GM11168 (cell line): Measurements from ENCODE around the gene TMCC2.
"Not testable (repeated sequence)": the region's sequence is repeated elsewhere in the genome, so short reads cannot be mapped to it uniquely, and the experiment has no call there.

Source experiments
- in situ Hi-C: fragments of 300-500 bp; cut with MboI; formaldehyde crosslinking; loops from one replicate; pipeline ENCODE4 v1.12.0; 2022; ENCODE audit warnings: low sequenced_read_pairs; ENCODE audit not compliant: unreplicated experiment

The TMCC2 gene

DNA sequence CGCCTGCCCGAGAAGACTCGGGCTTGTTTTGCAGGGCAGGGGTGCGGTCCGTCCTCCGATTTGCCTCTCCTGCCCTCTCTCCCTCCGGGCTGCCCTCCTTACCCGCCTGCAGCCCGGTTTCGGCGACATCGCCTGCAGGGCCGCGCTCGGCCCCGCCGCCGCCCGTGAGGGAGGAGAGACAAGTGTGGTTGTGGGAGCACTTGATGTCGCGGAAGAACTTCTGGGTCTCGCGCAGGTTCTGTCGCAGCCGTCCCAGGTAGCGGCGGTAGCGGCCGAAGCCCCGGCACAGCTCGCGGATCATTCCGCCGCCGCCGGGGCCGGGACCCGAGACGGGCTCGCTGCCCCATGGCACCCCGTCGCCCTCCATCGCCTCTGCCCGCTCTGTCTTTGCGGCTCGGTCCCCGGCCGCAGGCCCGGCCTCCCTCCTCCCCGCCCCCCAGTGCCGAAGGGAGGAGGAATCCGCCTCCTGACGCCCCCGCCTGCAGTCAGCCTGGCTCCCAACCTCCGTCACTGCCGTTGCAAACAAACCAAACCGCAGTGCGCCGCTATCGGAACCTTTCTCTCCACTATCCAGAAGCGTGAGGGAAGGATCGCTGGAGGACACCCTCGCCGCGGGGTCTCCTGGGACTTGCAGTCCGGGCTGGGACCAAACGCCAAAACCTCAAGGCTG lies 16.4 kb upstream of the TMCC2 start, which contains the start of gene DSTYK:
Gene DSTYK, minus strand, starts transcription at position 534 of the 670 bp plus-strand sequence. Its CDS starts 167 bp downstream, at position 367.
- in situ Hi-C loops: no loop called here

DNA sequence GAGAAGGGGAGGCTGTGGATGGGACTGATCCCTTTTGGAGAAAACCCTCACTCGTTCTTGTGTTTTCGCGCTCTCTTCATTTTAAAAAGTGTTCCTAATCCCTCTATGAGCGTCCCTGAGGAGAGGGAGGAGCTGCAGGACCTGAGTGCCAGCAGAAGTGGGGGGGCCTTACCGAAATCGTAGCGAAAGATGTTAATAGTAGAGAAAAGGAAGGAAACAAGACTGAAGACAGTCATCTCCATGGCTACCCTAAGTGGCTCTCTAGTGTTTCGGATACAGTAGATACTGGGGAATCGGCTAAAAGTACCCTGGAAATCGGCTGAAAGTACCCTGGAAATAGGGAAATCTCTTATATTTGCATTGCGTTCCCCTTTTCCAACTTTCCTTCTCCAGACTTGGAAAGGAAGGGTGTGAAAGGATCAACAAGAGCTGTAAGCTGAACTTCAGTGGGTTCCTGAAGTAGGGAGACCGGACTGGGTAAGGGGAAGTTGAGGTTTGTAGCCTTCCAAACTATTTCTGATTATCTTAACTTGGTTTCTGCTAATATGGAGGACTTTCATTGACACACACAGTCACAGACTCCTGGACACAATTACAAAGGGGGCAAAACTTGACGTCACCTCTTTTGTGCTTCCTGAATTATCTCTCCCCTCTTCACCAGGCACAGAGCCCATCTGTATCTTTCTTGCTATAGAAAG lies 15.8 kb upstream of the TMCC2 start:
- in situ Hi-C loops: no loop called here

DNA sequence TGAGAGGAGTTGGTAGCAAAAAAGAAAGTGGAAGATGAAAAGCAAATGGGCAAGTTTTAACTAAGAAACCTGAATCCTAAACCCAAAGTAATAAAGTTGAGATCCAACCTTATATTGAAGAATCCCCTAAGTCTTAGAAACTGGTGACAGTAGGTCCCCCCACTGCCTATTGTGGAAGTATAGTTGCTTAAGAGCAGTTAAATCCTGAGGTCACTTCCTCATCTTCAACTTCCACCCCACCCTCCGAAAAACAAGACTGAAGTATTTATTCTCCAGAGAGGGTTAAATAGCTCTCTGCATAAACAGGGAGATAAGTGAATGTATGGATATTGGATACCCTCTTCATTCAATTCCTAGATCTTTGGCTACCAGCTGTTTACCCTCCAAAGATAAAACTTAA lies 13.0 kb upstream of the TMCC2 start:
- in situ Hi-C loops: no loop called here

DNA sequence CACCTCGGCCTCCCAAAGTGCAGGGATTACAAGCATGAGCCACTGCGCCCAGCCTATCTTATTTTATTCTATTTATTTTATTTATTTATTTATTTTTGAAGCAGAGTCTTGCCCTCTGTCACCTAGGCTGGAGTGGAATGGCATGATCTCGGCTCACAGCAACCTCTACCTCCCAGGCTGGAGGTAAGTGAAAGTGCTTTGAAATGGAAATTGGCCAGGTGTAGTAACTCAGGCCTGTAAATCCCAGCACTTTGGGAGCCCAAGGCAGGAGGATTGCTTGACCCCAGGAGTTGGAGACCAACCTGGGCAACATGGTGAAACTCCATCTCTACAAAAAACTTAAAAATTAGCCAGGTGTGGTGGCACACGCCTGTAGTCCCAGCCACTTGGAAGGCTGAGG lies 11.2 kb upstream of the TMCC2 start:
- in situ Hi-C loops: no loop called here

DNA sequence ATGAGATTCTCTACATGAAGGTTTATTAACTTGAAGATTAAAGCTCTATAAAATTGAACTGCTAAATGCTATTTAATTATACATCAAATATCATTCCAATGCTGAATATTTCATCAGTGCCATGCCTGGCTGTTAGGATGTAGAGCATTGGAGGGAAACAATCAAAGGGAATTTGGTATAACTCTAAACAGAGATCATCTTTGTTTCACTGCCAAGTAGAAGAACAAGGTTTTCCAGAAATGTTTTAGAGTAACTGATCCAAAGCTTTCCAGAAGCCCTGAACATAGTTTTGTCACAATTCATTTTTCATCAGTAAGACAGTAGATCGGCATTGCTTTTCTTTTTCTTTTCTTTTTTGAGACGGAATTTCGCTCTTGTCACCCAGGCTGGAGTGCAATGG lies 10.3 kb upstream of the TMCC2 start:
- in situ Hi-C loops: no loop called here

DNA sequence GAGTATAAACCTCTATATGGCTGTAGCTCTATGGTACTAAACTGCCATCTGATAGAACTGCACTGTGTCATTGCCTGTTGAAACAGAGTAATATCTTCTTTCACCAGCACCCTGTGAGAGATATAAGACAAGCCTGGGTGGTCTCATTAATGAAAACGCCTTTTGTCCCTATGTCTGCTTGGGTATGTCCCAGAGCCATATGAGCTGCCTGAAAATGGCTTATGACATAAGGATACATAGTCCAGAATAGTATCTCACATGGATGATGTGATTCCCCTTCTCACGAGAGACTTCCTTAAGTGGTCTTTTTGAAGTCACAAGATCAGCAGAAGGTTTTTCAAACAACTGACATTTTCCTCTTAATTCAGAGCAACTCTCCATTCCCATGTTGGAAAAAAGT lies 7.3 kb upstream of the TMCC2 start:
- in situ Hi-C loops: no loop called here

DNA sequence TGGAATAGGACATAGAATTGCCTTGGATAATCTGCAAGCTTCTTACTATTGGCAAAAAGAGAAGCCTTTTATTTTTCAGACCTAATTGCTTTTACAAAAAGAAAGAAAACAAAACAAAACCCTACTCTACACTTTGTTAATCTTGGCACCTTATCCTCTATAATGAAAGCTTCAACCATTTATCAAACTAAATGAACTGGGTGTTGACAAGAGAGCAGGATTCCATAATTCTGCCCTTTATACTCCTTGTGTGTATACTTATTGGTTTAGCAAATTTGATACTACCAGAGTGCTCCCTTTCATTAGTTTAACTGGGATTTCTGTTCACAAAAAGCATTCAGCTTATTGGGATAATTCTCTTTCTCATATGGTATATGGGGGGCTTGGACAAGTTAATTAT lies 3.0 kb upstream of the TMCC2 start:
- in situ Hi-C loops: no loop called here

DNA sequence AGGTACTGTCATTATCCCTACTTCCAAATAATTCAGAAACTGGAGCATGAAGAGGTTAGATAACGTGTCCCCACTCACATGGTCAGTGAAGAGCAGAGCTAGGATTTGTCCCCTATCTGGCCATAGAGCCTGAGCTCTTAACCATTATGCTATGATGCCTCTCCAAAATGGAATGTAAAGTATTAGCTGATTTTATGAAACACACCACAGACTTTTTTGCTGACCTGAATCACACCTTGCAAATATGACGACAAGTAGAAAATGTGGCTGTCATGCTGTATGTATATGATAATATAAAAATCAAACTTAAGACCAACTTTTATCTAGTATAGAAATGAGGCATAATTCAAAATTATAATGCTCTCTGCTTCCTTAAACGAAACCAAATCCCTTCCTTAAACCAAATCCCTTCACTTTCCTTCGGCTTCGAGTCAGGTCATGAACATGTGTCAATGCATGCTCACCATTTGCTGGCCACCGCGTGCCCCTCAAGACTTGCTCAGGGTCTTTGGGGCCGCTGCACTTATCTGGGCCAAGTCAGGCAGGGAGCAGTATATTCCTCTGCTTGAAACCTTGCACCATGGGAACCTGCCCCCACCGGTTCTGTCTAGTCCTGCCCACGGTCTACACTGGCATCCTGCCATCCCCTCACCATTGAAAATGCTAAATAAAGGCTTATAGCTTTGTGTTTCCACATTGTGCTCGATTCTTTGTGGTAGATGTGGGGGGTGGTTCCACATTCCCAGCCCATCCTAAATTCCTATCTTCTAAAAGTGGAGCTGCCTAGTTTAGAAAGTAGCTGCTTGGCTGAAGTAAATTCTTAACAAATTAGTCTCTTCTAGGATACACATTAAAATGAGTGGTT lies 1.6 kb upstream of the TMCC2 start:
- in situ Hi-C loops: no loop called here

DNA sequence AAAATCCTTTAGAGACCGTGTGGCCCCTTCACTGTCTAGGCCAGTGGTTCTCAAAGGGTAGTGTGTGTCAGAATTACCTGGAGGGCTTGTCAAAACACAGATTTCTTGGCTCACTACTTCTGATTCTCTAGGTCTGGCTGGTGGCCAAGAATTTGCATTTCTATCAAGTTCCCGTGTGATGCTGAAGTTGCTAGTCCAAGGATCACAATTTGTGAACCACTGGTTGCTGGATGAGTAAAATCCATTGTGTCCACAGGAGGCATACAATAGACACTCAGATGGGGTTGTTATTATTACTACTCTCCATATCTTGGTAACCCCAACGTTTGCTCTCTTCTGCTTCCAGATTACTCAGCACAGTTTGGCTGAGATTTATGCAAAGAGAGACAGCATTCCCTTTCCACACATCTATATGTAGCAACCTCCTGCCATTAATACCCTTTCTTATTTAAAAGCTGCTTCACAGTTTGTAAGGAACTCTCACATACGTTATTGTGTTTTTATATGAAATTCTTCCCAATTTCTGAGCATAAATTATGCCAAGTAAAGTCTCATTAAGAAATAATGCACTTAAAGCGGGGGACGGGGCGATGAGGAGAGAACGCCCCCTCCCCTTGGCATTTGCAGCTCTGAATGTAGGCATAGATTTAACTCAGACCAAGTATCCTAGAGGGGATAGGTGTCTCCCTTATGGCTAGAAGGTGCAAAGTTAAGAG lies 720 bp upstream of the TMCC2 start:
- in situ Hi-C loops: no loop called here

DNA sequence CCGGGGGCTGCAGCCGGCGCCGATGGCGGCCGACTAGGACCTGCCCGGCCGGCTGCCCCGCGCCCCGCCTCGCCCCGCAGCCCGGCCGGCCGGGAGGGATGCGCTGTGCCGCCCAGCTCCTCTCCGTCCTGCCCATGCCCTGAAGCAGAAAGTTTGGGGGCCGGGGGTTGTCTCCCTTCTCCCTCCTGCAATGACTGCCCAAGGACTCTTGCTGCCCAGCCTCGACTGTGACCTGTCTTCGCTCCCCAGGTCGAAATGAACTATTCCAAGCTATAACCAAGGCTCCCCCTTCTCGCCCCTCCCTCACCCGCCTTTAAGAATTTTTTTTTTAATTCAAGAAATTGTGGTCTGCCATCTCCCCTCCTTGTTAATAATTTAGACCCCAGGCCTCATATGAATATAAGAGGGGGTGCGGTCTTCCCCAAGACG lies 361 bp downstream of the TMCC2 start:
- in situ Hi-C loops: no loop called here

DNA sequence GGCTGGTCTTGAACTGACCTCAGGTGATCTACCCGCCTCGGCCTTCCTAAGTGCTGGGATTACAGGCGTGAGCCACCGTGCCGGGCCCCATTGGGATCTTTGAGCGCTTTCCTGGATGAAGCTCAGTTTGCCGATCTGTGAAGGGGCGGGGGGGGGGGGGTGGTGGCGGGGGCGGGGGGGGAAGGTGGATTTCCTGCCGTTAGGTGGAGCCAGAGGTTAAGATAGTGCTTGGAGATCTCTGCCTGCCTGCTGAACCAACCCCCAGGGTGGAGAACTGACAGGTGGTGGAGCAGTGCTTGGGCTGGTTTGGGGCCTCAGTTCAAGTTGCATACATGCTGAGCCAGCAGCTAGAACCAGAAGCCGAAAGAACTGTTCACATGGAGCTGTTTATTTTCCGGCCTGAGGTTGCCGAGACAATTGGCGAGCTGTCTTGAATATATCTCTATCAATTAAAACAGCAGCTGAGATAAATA lies 1.7 kb downstream of the TMCC2 start:
- in situ Hi-C loops: no loop called here

DNA sequence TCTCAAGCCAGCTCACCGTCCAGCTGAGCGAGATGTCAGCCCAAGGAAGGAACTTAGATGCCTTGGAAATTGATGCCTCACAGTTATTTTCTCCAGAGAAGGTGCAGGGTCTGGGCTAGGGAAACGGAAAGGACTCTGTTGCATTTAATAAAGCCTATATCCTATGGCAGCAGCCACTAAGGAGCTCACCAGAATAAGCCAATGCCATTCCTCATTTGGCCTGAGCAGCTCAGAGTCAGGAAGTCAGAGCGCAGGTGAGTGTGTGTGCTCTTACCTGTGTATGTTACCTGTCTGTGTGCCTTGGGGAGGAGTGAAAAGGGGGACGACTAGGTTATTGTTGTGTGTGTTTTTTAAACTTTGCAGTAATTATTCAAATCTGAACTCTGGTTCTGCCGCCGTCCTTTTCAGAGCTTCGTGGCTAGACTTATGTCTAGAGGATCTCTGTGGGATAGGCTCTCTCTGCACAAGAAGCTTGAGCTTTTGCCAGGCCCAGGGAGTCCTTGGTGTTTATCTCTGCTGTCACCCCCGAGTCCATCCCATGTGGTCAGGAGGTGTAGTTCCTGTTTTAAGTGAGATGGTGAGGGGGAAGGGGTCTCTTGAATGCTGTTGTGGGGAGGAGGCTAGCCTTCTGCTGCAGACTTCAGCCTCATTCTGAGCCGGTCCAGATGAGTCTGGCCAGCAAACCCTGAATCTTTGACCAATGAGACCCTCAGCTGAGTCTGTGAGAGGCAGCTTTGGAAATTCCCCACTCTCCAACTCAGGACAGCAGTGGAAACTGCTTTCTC lies 2.4 kb downstream of the TMCC2 start:
- in situ Hi-C loops: no loop called here

DNA sequence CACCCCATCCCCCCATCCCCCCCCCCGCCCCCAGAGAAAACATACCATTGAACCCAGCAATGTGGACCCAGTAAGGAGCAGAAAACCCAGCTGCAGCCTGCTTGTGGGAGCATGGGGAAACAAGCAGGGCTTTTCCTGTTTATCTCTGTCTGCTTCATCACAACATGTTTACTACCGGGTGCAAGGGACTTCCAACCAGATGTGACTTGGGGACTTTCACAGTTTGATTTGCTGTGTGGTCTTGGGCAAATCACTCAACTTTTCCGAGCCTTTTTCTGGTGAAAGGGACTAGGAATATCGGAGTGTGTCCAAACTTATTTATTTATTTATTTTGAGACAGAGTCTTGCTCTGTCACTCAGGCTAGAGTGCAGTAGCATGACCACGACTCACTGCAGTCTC lies 3.2 kb downstream of the TMCC2 start:
- in situ Hi-C loops: no loop called here

DNA sequence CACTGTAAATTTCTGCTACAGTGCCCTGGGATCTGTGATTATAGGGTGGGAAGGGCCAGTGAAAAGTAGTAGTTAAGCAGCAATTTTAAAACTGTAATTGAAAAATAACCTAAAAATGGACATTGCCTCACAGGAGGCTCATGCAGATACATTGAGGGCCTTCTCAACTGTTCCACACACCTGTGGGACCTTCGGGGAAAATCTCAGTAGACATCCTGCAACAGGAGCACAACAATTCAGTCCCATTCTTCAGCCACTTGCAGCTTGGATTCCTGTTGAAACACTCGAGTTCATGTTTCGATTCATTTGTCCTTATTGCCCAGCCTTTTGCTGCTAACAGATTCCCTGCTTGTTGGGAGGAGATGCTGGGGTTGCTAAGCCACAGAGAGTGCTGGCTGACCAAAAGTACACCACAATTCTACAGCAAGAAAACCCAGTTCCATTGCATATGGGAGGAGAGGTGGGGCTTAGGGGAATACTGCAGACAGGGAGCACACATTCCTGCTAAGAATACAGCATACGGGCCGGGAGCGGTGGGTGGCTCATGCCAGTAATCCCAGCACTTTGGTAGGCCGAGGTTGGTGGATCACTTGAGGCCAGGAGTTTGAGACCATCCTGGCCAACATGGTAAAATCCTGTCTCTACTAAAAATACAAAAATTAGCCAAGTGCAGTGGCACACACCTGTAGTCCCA lies 4.5 kb downstream of the TMCC2 start:
- in situ Hi-C loops: no loop called here

DNA sequence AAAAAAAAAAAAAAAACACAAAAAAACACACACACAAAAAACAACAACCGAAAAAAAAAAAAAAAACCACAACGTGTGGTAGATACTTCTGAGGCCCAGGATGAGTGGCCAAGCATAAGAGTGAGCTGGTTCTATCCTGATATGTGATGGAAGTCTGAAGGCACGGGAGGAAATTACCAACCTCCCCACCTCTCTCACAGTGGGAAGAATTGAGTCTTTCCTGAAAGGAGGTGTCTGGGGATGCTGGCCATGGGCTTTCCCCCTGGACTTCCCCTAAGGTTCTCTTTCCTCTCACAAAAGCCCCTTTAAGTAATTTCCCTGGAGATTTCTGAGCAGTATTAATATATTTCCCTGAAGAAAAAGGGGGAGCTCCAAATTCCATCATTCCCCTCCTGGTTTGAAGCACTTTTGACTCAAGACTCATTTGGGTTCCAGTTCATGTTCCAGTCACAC lies 5.2 kb downstream of the TMCC2 start:
- in situ Hi-C loops: no loop called here

DNA sequence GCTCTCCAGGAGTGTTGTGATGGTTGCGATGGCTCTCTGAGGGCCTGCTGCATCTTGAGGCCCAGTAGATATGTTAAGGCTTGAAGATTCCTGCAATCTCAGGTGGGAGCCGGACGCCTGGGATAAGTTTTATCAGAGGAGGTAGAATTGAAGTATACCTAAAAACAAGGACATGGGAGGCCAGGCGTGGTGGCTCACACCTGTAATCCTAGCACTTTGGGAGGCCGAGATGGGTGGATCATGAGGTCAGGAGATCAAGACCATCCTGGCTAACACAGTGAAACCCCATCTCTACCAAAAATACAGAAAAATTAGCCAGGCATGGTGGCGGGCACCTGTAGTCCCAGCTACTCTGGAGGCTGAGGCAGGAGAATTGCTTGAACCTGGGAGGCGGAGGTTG lies 6.2 kb downstream of the TMCC2 start:
- in situ Hi-C loops: not testable (repeated sequence)

DNA sequence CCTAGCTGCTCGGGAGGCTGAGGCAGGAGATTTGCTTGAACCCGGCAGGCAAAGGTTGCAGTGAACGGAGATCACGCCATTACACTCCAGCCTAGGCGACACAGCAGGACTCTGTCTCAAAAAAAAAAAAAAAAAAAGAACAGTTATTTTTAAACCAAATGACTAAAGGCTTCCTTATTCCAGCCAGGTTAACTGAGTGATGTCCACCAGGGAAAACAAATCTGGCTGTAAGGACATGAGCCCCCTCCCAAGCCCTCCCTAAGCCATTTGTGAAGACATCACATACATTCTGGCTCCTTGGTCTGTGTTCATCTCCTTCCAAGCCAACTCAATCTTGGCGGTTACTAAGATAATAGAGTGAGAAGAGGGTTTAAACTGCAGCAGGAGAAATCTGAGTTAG lies 8.2 kb downstream of the TMCC2 start:
- in situ Hi-C loops: no loop called here

DNA sequence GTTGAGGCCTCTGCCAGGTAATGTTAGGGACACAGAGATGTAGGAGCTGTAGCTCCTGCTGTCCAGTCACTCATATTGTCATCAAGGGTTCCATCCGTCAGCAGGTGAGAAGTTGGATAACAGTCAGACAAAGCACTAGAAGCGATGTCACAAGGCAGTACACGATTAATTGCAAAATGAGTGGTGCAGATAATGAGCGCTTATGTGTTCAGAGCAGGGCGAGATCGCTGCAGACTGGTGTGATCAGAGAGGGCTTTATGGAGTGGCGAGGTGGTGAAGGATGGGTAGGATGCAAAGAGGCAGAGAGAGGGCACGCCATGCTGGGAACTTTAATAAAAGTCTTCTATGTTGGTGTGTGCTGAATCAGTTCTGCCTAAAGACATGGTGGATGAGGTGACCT lies 8.8 kb downstream of the TMCC2 start:
- in situ Hi-C loops: no loop called here

DNA sequence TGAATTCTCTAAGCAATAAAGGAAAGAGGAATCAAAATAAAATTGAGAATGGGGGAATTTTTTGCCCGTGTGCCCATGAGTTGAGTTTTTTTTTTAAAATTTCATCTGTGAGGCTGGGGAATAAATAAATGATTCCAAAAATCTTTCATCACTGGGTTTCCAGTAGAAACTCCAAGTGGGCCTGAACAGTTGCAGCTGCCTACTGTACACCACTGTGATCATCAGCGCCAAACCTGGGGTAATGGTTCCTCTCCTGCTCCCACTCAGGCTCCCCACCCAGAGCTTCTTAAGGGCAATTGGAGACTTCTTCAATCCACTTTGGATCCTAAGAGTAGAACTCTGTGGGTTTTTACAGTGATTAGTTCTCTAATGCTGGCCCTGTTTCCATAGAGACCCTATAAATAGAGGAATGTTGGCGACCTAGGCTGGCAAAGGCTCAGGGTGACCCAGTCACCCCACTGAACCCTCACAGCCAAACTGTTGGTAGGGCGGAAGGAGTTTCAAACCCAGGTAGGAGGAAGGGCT lies 9.3 kb downstream of the TMCC2 start:
- in situ Hi-C loops: no loop called here
